HG02571 (cell line): Measurements from ENCODE around the gene FHDC1.

Source experiments
- ATAC-seq: cut with Tn5 transposase; IDR thresholded peaks from one replicate; pipeline ENCODE4 v1.9.1; 2021; ENCODE audit warnings: mild to moderate bottlenecking, moderate library complexity; ENCODE audit not compliant: unreplicated experiment

FHDC1 gene

GRCh38 chr4:152976212-152976761, 40.2 kb downstream of the FHDC1 start:
- no peak for ATAC-seq

- ATAC-seq: no peak
These were observed 43.7 kb downstream of the FHDC1 start for GRCh38 chr4:152979731-152980330.

GRCh38 chr4:152981278-152981677, 45.2 kb downstream of the FHDC1 start:
- no peak for ATAC-seq

- ATAC-seq: no peak
These were observed 45.7 kb downstream of the FHDC1 start for GRCh38 chr4:152981842-152982241.

GRCh38 chr4:152983221-152983620, 47.1 kb downstream of the FHDC1 start:
- no peak for ATAC-seq

GRCh38 chr4:152983774-152984411, 47.8 kb downstream of the FHDC1 start:
- ATAC-seq: no peak

- ATAC-seq: no peak
These were observed 52.8 kb downstream of the FHDC1 start for GRCh38 chr4:152988721-152989553.

GRCh38 chr4:152989554-152989970, 53.4 kb downstream of the FHDC1 start:
- no peak for ATAC-seq

- no peak for ATAC-seq
These were observed 54.5 kb downstream of the FHDC1 start for GRCh38 chr4:152990471-152991131.

- no peak for ATAC-seq
These were observed 55.3 kb downstream of the FHDC1 start for GRCh38 chr4:152991398-152991797.

GRCh38 chr4:152992027-152992426, 55.9 kb downstream of the FHDC1 start:
- ATAC-seq: no peak

GRCh38 chr4:152992466-152992865, 56.3 kb downstream of the FHDC1 start:
- ATAC-seq: no peak

- ATAC-seq: no peak
These were observed 57.9 kb downstream of the FHDC1 start for GRCh38 chr4:152994038-152994437.

- no peak for ATAC-seq
These were observed 60.0 kb downstream of the FHDC1 start for GRCh38 chr4:152996111-152996571.

- ATAC-seq: no peak
These were observed 60.5 kb downstream of the FHDC1 start for GRCh38 chr4:152996672-152997071.

GRCh38 chr4:152997288-152997687, 61.2 kb downstream of the FHDC1 start:
- ATAC-seq: no peak

- no peak for ATAC-seq
These were observed 61.8 kb downstream of the FHDC1 start for GRCh38 chr4:152997771-152998487.

GRCh38 chr4:152998861-152999260, 62.7 kb downstream of the FHDC1 start:
- ATAC-seq: no peak

- no peak for ATAC-seq
These were observed 63.4 kb downstream of the FHDC1 start for GRCh38 chr4:152999346-153000075.

- ATAC-seq: no peak
These were observed 63.9 kb downstream of the FHDC1 start for GRCh38 chr4:153000076-153000420.
